Measurements from ENCODE around the gene KIAA2012.
"Not testable (repeated sequence)": the region's sequence is repeated elsewhere in the genome, so short reads cannot be mapped to it uniquely, and the experiment has no call there.

The KIAA2012 gene

DNA sequence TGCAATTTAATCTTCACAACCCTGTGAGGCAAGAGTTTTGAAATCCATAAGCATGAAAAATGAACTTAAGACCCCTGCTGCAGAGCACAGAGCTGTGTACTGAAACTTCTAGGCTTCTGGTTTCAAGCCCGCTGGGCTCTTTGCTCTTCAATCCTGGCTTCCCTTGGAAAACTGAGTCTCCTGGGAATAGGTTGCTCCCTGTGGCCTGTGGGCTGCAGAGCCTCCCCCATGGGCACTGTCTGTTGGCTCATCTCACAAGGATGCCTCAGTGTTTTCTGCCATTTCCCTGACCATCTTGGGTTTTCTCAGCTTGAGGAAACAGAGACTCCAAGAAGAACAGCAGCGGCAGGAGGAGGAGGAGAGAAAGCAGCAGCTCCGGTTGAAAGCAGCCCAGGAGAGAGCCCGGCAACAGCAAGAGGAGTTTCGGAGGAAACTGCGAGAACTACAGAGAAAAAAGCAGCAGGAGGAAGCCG lies 120.9 kb downstream of the KIAA2012 start:
- peak; percentile 29 for DNase-seq (ENCODE audit: low read depth, low spot score)

DNA sequence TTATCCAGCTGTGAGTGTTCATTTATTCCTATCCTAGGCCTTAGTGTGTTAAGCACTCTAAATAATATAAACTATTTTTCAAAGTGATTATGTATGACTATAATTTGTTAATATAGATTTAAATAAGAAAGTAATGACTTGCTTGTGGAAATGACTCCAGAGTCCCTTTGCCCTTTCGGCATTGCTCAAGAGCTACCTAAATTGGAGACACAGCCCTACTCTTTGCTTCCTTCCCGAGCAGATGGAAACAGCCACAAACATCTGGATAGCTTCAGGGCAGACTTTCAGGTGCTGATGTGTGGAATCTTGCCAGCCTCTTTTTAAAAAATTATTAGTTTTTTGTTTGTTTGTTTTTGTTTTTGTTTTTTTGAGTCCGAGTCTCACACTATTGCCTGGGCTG lies 121.4 kb downstream of the KIAA2012 start:
- DNase-seq (ENCODE audit: low read depth, low spot score): no peak

DNA sequence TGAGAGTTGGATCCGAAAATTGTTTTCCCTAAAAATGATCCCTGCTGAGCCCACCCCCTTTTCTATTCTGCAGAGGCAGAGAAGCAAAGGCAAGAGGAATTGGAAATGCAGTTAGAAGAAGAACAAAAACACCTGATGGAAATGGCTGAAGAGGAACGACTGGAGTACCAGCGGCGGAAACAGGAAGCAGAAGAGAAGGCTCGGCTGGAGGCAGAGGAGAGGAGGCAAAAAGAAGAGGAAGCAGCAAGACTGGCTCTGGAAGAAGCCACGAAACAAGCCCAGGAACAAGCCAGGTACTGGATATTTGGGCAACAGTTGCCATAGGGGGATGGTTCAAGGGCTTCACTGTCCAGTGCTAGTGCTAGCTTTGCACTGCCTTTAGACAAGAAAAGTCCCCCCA lies 123.7 kb downstream of the KIAA2012 start:
- no peak for DNase-seq (ENCODE audit: low read depth, low spot score)

DNA sequence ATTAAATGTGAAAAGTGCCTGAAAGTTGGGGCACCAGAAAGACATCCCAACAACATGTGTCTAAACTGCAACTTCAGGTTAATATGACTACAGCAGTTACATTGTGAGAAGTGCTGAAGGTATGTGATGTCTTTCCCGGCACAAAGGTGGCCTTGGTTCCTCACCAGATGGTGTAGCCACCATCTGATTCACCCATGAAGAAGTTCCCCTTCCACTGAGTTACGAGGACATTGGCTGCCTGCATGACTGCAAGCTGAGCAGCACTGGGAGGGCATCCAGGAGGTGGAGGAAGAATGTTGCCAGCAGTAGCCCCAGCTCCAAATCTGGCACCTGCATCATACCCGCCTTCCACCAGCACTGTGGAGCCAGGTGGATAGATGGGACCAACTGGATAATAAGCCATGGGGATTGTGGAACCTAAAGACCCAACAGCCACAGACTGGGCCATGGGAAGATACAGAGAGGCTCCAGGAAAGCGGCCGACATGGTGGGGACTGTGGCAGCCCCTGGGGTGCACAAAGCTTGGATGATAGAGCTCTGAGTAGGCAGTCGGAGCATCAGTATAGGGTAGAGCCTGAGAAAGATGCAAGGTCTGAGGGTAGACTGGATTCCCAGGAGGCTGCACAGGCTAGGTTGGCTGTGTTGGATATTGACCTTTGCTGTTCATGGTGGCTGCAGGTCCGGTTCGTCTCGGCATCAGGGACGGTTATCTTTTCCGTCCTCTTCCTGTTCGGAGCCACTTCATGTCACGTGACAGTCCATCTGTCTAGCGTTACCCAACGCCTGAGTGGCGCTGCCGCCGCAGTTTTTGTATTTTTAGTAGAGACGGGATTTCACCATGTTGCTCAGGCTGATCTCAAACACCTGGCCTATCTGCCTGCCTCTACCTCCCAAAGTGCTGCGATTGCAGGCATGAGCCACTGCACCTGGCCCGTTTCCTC lies 128.4 kb downstream of the KIAA2012 start:
- no peak for DNase-seq (ENCODE audit: low read depth, low spot score)

DNA sequence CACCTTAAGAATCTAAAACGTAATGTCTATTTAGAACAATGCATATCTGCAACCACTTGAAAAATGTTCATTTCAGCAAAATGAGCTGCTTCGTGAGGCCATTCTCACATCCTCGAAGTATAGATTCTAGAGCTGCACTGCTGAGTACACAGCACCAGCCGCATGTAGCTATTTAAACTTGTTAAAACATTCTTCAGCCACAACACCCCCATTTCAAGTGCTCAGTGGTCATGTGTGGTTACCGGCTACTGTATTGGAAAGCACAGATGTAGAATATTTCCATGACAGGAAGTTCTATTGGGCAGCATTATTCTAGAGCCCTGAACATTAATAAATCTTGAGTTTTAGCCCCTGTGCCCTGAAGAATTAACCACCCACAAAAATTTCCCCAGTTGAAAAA lies 130.3 kb downstream of the KIAA2012 start:
- DNase-seq (ENCODE audit: low read depth, low spot score): no peak

DNA sequence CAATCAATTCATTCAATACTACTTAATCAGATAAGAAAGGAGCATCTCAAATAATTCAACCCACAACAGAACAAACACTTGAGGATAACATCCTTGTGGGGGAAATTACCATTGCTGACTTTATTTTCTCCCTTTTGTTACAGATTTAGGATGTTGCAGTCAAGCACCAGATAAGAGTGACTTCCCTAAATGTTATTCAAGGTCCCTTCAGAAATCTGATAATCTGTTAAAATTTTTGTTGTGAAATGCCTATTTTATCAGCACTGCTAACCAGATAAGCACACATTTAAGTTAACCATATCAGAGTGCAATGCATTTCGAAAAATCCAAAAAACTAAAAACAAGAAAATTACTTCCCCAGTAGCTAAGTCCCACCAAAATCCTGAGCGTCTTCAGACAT lies 131.8 kb downstream of the KIAA2012 start:
- DNase-seq (ENCODE audit: low read depth, low spot score): no peak

DNA sequence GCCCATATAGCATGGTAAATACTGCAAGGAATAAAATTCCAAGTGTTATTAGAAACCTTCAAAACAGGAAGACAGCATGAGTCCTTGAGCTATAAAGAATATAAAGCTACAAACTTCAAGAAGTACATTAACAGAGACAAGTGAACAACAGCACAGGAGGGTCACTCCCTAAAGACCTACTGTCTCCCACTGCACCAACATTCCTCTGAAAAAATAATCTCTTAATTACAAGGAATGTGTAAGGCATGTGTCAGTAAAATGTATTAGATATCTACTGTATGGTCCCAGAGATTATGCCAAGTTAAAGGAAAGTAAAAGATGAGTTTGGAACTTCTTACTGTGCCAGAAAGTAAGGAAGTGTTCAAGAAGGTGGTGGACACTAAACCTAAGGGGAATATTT lies 135.5 kb downstream of the KIAA2012 start:
- no peak for DNase-seq (ENCODE audit: low read depth, low spot score)

DNA sequence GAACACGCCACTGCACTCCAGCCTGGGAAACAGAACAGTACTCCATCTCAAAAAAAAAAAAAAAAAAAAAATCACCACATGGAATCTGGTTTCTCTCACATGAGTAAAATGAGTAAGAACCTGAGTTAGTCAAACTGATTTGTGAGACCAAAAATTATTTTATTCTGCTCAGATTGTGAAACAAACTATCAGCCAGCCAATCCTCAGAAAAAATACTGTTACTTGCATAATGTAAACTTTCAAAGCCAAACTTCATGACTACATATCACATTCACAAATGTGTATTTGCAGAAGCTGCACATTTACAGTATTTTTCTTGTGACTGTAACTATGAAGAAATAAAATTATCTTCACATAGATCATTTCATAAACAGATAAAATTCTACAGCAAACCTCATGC lies 142.1 kb downstream of the KIAA2012 start:
- DNase-seq (ENCODE audit: low read depth, low spot score): no peak

DNA sequence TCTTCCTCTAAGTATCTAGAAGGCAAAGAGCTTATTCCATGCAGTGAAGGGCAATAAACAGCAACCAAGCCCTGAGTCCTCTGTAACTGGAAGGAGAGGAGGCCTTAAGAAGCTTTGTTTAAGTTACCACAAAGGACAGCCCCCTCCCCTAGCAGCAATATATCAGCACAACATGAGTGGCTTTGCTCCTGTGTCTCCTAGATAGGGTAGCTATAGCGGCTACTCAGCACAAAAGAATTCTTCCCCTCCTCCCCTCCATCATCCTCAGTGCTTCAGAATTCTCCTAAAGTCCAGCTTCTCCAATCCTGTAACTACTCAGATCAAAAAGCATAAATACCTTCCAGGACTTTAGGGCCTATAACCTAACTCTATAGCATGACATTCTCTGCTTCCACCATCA lies 148.8 kb downstream of the KIAA2012 start:
- DNase-seq (ENCODE audit: low read depth, low spot score): no peak

DNA sequence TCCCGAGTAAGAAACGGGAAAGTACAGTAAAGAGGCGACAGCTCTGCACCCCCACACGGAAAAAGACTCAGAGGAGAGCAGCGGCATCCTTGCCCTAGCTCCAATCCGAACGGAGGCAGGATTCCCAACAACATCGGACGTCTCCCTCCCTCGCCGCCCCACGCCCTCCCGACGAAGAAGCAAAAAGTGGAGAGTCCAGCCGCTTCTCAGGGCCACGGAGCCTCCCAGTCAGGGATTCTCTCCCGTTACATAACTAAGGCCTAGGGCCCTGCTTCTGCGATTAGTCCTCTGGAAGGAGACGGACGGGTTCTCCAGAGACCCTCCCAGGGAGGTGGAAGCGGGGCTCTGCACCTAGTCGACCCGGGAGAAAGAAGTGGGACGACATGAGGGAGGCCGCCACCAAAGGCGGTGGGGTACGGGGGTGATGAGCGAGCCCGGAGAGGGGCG lies 164.8 kb downstream of the KIAA2012 start:
- DNase-seq (ENCODE audit: low read depth, low spot score): no peak

DNA sequence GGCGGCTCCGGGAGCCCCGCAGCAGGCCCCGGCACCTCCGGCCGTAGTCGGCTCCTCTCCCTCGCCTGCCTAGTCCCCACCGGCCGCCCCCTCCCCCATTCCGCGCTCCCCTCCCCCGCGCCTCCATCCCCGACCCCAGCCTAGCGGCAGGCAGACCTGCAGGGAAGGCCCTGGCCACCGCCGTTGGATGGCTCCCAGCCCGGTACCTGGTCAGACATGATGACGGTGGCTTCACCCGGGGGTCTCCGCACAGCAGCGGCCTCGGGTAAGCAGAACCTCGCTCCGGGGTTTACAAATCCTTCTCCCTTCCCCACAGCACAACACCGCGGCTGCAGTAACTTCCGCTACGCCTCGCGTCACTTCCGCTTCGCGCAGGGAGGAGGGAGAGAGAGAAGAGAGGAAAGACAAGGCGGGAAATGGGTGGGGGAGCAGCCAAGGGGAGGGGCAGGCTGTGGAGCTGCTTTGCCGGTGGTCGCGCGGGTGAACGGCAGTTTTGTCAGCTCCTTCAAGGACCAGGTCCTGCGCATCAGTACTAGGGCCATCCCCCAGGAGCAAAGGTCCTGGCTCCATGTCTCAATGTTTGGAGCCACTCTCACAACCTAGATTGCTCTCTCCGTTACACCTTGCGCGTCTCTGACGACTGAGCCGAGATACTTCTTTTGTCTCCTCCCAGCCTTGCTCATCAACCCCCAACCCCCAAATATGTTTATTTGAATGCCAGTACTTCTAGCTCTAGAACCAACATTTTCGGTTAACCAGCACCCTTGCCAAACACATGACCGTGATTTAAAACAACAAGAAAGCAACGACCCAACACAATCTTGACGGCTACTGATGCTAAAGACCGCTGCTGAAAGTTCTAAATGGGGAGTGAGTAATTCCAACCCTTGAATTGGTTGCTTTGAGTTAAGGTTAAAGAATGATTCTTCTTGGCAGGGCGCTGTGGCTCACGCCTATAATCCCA lies 165.5 kb downstream of the KIAA2012 start, which contains the start of gene SUMO1:
Gene SUMO1 (minus strand): TSS at position 364 of the 964 bp plus-strand sequence. CDS start 146 bp downstream, at position 218.
- DNase-seq (ENCODE audit: low read depth, low spot score): peak; percentile 55

DNA sequence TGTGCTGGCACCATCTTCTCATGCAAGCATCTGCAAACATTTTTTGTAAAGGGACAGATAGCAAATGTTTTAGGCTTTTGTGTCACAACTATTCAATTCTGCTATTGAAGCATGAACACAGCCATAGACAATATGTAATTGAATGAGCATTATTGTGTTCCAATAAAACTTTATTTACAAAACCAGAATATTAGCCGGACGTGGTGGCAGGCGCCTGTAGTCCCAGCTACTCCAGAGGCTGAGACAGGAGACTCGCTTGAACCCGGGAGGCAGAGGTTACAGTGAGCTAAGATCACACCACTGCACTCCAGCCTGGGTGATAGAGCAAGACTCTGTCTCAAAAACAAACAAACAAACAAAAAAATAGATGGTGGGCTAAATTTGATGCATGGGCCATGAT lies 174.7 kb downstream of the KIAA2012 start:
- not testable (repeated sequence) for DNase-seq (ENCODE audit: low read depth, low spot score)

DNA sequence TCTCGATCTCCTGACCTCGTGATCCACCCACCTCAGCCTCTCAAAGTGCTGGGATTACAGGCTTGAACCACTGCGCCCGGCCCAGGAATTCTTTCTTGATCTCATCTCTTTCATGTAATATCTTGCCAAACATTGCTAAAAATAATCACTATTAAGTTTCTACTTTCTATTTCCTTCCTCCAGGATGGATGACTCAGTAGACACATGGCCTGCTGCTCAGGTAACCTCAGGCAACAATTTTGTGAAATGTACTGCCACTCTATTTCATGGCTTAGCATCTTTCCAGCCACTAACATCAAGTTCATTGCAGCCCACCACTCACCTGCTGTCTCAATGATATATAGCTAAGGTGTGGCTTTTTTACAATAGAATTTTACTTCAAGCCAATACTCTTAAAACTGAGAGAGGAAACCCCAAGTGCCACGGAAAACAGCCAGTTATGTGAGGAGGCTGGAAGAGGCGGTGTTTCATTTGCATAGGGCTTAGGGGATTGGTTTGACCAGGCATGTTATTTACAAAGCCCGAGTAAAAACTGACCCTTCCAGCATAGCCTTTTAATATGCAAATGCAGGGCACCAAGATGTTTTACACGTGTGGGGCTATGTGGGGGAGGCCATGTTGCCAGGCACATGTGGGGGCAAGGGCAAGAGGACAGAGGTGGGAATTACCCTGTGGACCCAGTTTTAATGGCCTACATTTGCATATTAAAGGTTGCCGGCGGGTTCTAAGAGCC lies 176.6 kb downstream of the KIAA2012 start:
- DNase-seq (ENCODE audit: low read depth, low spot score): no peak

DNA sequence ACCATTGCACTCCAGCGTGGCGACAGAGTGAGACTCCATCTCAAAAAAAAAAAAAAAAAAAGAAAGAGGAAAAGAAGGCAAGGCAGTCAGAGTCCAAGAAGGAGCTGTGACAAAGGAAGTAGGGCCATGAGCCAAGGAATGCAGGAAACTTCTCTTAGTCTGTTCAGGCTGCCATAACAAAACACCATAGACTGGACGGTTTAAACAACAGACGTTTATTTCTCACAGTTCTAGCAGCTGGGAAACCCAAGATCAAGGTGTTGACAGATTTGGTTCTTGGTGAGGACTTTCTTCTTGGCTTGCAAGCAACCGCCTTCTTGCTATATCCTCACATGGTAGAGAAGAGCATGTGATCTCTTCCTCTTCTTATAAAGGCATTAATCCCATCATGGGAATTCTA lies 178.4 kb downstream of the KIAA2012 start:
- DNase-seq (ENCODE audit: low read depth, low spot score): no peak
